KMS-11 (cell line): ENCODE results near the gene KMT2A.
A peak's percentile ranks its signal among the peaks of the same experiment; 100 is the strongest.

Source experiments
- H2AFZ ChIP-seq: fragments of 200-600 bp; sonication (generic); 2 replicates; pipeline ENCODE4 v1.6.1; 2016; ENCODE audit warnings: antibody characterized with exemption, mixed run types, low read depth
- H3K27ac ChIP-seq: fragments of 200-600 bp; sonication (generic); 2 replicates; pipeline ENCODE4 v1.6.1; 2016; ENCODE audit warnings: mild to moderate bottlenecking, mixed run types
- H3K27me3 ChIP-seq: fragments of 200-600 bp; sonication (generic); 2 replicates; pipeline ENCODE4 v1.6.1; 2017; ENCODE audit warnings: mild to moderate bottlenecking, low read depth, mixed run types, moderate library complexity; ENCODE audit not compliant: insufficient read depth
- H3K36me3 ChIP-seq: fragments of 200-600 bp; sonication (generic); 2 replicates; pipeline ENCODE4 v1.6.1; 2017; ENCODE audit warnings: mild to moderate bottlenecking, mixed run types; ENCODE audit not compliant: insufficient read depth
- H3K4me1 ChIP-seq: fragments of 200-600 bp; sonication (generic); 2 replicates; pipeline ENCODE4 v1.6.1; 2016; ENCODE audit warnings: mild to moderate bottlenecking, low read depth, mixed run types; ENCODE audit not compliant: poor library complexity, severe bottlenecking
- H3K4me2 ChIP-seq: fragments of 200-600 bp; sonication (generic); 2 replicates; pipeline ENCODE4 v1.7.0; 2016; ENCODE audit warnings: mild to moderate bottlenecking, mixed run types
- H3K4me3 ChIP-seq: fragments of 200-600 bp; sonication (generic); IDR thresholded peaks from 2 replicates; pipeline ENCODE4 v1.6.1; 2017; ENCODE audit warnings: low read depth, low read length, mixed read lengths; ENCODE audit not compliant: insufficient read depth
- H3K79me2 ChIP-seq: fragments of 200-600 bp; sonication (generic); 2 replicates; pipeline ENCODE4 v1.6.1; 2016; ENCODE audit warnings: low read depth, mixed run types; ENCODE audit not compliant: insufficient read depth
- H3K9ac ChIP-seq: fragments of 200-600 bp; sonication (generic); 2 replicates; pipeline ENCODE4 v1.6.1; 2016; ENCODE audit warnings: mild to moderate bottlenecking, mixed run types
- H4K20me1 ChIP-seq: fragments of 200-600 bp; sonication (generic); 2 replicates; pipeline ENCODE4 v1.6.1; 2016; ENCODE audit warnings: mild to moderate bottlenecking, mixed run types; ENCODE audit not compliant: insufficient read depth
- TF ChIP-seq, protein P1 (sequence below): fragments of 200-600 bp; sonication (generic); conservative IDR thresholded peaks from 2 replicates; pipeline ENCODE4 v1.6.1; 2017; ENCODE audit warnings: low read depth, mild to moderate bottlenecking, antibody characterized with exemption, low read length, moderate library complexity, mixed read lengths

KMT2A gene

DNA sequence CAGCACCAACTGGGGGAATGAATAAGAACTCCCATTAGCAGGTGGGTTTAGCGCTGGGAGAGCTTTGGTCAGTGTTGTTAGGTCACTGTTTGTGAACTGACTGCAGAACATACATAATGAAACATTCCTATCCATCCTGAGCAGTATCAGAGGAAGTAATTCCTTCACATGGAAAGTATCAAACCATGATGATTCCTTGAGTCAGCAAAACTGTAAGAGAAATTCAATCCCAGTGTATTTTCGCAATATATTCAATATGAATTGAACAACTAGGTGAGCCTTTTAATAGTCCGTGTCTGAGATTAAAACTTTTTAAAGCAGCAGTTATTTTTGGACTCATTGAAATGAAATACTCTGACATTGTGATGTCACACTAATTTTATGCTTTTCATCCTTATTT, 48.1 kb downstream of the KMT2A start:
- Histone ChIP-seq H3K36me3 (no peaks in the 10 kb centered on the region), H3K79me2 (no peaks in the 10 kb centered on the region), H2AFZ (no peak overlapping the region), H4K20me1 (no peaks in the 10 kb centered on the region), H3K4me3 (no peak overlapping the region), H3K4me2 (no peak overlapping the region), H3K27ac (no peak overlapping the region), H3K9ac (no peak overlapping the region), H3K4me1 (no peaks in the 10 kb centered on the region), H3K27me3 (no peaks in the 10 kb centered on the region)
- TF ChIP-seq, protein P1, sequence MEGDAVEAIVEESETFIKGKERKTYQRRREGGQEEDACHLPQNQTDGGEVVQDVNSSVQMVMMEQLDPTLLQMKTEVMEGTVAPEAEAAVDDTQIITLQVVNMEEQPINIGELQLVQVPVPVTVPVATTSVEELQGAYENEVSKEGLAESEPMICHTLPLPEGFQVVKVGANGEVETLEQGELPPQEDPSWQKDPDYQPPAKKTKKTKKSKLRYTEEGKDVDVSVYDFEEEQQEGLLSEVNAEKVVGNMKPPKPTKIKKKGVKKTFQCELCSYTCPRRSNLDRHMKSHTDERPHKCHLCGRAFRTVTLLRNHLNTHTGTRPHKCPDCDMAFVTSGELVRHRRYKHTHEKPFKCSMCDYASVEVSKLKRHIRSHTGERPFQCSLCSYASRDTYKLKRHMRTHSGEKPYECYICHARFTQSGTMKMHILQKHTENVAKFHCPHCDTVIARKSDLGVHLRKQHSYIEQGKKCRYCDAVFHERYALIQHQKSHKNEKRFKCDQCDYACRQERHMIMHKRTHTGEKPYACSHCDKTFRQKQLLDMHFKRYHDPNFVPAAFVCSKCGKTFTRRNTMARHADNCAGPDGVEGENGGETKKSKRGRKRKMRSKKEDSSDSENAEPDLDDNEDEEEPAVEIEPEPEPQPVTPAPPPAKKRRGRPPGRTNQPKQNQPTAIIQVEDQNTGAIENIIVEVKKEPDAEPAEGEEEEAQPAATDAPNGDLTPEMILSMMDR = no peak

DNA sequence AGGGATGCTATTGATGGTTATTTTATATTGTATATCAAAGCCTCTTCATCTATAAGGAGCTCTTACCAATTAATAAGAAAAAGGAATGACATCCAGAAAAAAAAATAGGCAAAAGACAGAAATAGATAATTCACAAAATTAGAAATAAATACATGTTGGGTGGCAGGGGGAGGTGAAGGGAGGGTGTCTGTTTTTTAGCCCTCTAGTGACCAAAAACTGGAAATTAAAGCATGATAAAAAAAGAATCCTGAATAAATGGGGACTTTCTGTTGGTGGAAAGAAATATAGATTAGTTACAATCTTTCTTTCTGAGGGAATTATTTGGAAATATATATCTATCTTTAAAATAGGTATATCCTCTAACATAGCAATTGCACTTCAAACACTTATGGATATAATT, 49.0 kb downstream of the KMT2A start:
- Histone ChIP-seq H3K4me3 (no peak overlapping the region), H3K27ac (no peak overlapping the region), H3K9ac (no peak overlapping the region), H2AFZ (no peak overlapping the region), H4K20me1 (no peaks in the 10 kb centered on the region), H3K4me1 (no peaks in the 10 kb centered on the region), H3K79me2 (no peaks in the 10 kb centered on the region), H3K36me3 (no peaks in the 10 kb centered on the region), H3K4me2 (no peak overlapping the region), H3K27me3 (no peaks in the 10 kb centered on the region)
- TF ChIP-seq, protein P1 = peak; percentile 28; the same call in 1 of the 2 replicates

DNA sequence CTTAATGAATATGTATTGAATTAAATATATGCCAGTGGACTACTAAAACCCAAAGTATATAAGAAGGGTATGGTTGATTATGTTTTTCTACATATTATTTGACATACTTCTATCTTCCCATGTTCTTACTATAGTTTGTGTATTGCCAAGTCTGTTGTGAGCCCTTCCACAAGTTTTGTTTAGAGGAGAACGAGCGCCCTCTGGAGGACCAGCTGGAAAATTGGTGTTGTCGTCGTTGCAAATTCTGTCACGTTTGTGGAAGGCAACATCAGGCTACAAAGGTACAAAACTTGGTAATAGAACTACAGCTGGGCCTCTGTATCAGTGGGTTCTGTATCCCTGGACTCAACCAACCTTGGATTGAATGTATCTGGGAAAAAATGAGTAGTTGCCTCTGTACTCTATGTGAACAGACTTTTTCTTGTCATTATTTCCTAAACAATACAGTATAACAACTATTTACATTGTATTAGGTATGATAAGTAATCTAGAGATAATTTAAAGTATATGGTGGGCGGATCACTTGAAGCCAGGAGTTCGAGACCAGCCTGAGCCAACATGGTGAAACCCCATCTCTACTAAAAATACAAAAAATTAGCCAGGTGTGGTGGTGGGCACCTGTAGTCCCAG, 52.3 kb downstream of the KMT2A start:
- Histone ChIP-seq H3K9ac (no peak overlapping the region), H2AFZ (no peak overlapping the region), H3K4me1 (no peaks in the 10 kb centered on the region), H3K4me3 (no peak overlapping the region), H3K27me3 (no peaks in the 10 kb centered on the region), H3K27ac (no peak overlapping the region), H3K36me3 (no peaks in the 10 kb centered on the region; the same call in 1 of the 2 replicates), H3K79me2 (no peaks in the 10 kb centered on the region), H3K4me2 (no peak overlapping the region), H4K20me1 (no peaks in the 10 kb centered on the region)
- TF ChIP-seq, protein P1 = peak; percentile 90

- H3K4me1 ChIP-seq = no peaks in the 10 kb centered on the region
- H2AFZ ChIP-seq = no peak overlapping the region
- TF ChIP-seq, protein P1 = no peak
- no peak overlapping the region for H3K4me2 ChIP-seq
- no peak overlapping the region for H3K27ac ChIP-seq
- no peaks in the 10 kb centered on the region; the same call in 1 of the 2 replicates for H3K36me3 ChIP-seq
- no peaks in the 10 kb centered on the region for H4K20me1 ChIP-seq
- H3K27me3 ChIP-seq = no peaks in the 10 kb centered on the region
- no peak overlapping the region for H3K9ac ChIP-seq
- H3K79me2 ChIP-seq = no peaks in the 10 kb centered on the region
- no peak overlapping the region for H3K4me3 ChIP-seq
These were observed 54.7 kb downstream of the KMT2A start for GRCh38 chr11:118491041-118491440.
